HG03039 (cell line): ENCODE results near the gene LONRF3.

Experiments
- ATAC-seq: cut with Tn5 transposase; IDR thresholded peaks from one replicate; pipeline ENCODE4 v1.9.1; 2021; ENCODE audit warnings: mild to moderate bottlenecking, moderate library complexity; ENCODE audit not compliant: unreplicated experiment

LONRF3 gene

DNA sequence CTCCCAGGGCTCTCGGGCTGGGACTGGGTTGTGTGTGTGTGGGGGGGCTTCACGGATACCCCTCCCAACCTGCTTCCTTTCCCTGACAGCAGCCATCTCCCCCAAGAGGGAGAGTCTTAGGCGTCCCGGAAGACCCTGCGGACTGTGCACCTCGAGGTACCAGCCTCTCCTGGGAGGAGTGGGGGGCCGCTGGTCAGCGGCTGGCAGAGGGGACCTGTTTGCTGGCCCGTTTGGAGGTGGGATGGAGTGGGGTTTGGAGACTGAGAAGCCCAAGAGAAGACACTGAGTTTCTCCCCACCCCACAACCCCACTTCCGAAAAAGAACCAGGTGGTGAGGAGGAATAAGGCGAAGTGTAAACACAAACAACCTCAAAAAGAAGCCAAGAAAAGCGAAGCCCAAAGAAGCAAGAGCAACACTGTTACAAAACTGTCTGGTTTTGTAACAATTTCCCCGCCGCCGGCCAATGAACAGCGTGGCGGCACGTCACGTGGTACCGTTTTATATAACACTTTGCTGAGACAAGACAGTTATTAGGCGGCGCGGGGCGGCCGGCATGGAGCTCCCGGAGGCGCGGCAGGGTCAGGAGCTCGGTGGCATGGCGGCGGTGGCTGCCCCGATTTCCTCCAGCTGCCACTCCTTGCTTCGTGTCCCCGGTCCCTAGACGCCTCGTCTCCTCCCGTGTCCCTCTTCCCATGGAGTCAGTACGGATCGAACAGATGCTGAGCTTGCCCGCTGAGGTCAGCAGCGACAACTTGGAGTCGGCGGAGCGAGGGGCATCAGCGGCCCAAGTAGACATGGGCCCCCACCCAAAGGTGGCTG is at the start of gene LONRF3:
Gene LONRF3, plus strand, starts transcription at position 531 of the 820 bp plus-strand sequence. Its CDS starts 163 bp downstream, at position 694.
- no peak for ATAC-seq

DNA sequence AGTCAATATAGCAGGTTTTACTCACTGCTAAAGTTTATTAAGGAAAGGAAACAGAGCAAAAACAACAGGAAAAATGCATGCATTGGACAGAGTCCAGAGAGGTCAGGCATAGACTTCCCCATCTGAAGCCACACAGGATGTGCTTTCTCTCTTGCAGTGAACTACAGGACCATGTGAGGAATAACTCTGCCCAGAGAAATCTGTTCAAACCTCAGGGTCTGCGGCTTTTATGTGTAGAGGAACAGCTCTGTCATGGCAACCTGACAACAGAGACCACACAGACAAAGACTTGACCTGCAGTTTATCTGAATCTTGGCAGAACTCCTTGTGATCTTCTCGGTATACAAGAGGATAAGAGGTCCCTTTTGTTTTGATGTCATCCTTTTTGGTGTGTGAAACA is 46.3 kb upstream of the LONRF3 start:
- ATAC-seq, result no peak

DNA sequence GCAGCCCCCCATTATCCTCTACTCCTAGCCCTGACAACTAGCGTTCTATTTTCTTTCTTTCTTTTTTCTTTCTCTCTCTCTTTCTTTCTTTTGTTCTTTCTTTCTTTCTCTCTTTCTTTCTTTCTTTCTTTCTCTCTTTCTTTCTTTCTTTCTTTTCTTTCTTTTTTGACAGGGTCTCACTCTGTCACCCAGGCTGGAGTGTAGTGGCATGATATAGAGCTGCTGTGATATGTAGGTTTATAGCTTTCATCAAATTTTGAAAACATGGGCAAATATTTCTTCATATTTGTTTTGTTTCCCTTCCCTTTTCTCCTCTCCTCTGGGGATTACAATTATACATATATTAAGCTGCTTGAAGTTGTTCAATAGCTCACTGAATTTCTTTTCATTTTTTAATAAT is 39.1 kb upstream of the LONRF3 start:
- no peak for ATAC-seq

DNA sequence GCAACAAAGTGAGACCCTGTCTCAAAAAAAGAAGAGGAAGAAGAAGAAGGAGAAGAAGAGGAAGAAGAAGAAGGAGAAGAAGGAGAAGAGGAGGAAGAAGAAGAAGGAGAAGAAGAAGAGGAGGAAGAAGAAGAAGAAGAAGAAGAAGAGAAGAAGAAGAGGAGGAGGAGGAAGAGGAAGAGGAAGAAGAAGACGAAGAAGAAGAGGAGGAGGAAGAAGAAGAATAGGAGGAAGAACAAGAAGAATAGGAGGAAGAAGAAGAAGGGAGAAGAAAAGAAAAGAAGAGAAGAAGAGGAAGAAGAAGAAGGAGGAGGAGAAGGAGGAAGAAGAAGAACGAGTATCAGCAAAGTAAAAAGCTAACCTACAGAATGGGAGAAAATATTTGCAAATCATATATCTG is 33.3 kb upstream of the LONRF3 start:
- ATAC-seq, result no peak

DNA sequence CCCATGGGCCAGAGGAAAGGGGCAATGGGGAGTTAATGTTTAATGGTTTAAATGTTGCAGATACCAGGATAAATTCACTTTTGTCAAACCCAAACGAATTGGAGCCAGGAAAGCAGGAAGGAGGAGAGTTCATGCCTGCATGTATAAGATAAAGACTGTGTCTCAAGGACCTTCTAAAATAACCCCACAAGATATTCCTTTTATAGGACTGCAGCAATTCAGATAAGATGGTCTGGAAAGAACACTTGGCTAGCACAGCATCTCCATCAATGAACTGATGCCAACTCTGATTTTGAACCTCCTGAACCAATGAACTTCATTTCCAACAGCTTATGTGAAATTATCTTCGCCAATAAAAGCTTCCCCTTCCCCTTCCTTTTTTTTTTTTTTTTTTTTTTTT is 31.3 kb upstream of the LONRF3 start:
- no peak for ATAC-seq

DNA sequence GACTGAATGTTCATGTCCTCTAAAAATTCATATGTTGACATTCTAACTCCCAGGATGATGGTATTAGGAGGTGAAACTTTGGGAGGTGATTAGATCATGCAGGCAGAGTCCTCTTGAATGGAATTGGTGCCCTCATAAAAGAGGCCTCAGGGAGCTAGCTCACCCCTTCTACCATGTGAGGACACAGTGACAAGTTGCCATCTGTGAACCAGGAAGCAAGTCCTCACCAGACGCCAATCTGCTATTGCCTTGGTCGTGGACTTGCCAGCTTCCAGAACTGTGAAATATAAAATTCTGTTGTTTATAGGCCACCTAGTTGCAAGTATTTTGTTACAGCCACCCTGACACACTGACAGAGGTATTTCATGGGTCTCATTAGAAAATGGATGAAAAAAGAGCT is 28.5 kb upstream of the LONRF3 start:
- no peak for ATAC-seq

DNA sequence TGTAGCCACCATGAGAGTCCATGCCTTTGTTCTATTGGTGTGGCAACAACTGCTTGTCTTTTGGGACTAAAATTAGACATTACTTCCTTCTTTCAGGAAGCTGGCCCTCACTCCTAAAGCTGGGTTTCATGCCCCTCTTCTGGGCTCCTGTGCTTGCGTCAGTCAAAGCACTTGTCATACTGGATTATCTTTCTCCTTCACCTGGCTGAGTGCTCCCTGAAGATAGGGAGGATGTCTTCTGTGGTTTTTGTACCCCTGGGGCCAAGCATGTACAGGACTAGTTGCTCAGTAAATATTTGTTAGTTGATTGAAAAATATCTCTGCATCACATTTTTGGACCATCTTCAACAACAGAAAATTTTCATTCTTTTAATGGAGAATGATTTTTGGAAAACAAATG is 26.1 kb upstream of the LONRF3 start:
- no peak for ATAC-seq

DNA sequence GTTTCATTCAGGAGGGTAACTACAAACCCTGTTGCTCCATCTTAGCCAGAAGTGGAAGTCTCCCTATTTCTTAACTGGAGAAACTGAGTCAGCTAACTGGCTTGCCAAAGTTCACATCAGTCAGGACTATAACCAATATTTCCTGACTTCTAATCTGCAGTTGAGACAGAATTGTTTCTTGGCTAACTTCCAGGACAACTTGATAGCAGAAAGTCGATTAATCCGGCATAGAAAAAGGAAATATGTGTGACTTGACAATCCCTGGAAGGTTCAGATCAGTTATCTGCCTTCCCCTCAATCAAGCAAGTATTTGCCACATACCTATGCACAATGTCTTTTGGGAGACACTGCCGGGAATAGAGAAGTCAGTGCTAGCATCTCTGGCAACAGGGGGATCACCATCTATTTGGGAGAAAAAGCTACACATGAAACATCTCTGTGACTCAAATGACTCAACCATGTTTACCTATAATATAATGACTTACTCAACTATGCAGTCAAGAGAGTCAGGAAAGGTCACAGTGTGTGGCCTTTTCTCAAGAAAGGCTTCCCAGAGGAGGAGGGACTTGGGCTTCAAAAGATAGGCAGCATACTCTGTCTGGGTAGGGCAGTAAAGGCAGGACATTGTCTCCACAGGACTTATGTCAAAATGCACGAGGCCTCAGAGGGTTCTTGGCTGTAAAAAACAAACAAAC is 12.4 kb upstream of the LONRF3 start:
- no peak for ATAC-seq

DNA sequence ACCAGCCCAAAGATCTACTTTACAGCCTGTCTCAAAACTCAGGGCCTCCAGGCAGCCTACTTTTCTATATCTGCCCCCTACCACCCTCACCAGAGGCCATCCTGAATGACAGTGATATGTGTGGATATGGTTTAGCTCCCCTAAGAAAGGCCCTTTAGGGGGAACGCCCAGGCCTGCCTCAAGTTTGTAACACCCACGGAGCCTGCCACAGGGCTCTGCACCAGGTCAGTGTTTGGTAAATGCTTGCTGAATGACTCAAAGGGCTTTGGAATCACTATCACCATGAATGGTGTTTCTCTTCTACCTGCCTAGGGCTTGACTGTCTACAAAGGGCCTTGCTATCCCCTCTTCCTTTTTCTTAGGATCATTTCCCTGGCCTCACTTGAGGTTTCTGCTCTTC is 11.3 kb upstream of the LONRF3 start:
- no peak for ATAC-seq

DNA sequence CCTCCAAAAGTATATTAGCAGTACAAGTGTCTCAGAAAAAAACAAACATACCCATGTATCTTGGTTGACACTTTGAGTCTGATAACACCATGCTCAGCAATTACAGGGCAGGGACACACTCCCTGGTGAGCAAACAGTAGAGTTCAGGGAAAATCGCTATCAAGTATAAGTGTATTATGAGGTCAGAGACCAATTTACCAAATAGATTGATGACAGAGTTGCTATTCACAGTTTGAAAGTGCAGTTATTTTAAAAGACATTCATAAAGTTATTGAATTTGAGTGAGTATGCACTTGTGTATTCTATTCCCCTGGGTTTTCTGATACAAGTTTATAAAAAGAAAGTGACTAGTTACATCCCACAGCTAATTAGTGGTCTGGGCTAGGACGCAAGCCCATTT is 10.2 kb upstream of the LONRF3 start:
- ATAC-seq, result no peak

DNA sequence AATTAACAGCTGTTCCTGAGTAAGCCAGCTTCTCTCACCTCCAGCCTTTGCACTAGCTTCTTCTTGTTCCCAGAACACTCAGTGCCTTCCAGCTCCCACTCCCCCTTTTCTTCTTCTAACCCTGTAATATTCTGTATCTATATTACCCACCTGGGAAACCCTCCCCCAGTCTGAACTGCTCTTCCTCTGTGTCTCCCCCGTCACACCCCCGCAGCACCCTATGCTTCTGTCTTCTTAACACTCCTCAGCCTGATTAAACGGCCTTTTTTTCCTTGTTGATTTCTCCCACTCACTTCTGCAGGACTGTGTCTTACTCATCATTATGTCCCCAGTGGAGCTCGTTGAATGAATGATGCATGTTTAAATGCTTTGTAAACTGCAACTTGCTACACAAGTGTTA is 9.0 kb upstream of the LONRF3 start:
- ATAC-seq, result no peak

DNA sequence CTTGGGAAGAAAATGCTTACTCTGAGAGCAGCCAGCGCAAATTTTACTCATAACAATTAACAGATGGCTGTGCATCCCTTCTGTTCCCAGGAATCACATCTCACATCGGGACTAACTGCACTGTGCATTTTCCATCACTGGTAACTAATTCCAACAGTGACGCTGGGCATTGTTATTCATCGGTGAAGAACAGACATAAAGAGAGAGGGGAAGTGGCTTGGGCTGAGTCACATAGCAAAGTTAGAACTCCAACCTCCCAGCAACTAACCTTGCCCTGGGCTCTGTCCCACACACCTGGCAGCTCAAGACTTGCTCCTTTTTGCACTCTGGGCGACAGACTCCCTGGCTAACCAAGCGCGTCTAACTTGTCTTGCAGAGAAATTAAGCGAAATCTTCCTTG is 6.4 kb upstream of the LONRF3 start:
- ATAC-seq, result no peak

DNA sequence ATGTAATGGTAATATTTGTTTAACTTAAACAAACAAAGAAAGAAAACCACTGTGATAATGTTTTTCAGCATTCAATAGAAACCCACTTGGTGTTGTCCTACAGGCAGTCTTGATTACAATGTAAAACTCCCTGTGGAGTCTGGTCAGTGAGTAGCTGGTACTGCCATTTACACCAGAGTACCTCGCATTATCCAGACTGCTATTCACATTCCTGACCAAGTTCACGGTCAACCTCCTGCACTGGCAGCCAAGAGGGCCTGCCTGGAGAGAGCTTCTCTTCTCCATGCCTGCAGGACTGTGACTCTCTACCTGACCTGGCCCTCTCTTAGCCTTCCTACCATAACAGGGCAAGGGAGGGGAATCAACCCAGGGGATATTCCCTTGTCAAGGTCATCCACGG is 2.9 kb upstream of the LONRF3 start:
- ATAC-seq, result no peak

DNA sequence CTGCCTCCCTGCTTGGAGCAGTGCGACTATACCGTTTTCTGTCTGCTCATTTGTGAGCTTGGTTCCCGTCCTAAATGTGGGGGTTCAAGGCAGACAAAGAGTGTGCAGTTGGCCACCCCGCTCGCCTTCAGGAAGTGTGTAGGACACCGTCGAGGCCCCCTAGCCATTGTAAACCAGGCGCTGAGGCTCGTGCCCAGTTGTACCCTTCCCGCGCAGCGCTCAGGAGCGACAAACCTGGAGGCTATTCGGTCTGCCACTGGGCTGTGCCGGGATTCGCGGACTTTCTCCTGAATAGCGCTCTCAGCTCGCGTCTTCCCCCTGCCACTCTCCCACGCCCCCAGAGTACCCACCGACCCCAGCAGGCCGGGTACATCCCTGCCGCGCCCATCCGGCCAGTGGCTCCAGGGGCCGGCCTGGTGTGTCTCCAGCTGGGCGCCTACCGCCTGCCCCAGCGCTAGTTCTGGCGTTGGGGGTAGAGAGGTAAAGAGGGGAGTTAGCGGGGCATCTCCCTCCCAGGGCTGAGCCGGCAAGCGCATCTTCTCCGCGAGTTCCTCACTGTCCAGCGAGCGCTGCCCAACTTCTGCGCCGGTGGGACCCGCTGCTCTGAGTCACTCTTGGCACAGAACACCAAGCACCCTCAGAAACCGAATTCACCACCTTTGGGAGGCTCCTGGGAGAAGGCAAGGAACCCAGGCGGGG is 880 bp upstream of the LONRF3 start:
- ATAC-seq, result no peak

DNA sequence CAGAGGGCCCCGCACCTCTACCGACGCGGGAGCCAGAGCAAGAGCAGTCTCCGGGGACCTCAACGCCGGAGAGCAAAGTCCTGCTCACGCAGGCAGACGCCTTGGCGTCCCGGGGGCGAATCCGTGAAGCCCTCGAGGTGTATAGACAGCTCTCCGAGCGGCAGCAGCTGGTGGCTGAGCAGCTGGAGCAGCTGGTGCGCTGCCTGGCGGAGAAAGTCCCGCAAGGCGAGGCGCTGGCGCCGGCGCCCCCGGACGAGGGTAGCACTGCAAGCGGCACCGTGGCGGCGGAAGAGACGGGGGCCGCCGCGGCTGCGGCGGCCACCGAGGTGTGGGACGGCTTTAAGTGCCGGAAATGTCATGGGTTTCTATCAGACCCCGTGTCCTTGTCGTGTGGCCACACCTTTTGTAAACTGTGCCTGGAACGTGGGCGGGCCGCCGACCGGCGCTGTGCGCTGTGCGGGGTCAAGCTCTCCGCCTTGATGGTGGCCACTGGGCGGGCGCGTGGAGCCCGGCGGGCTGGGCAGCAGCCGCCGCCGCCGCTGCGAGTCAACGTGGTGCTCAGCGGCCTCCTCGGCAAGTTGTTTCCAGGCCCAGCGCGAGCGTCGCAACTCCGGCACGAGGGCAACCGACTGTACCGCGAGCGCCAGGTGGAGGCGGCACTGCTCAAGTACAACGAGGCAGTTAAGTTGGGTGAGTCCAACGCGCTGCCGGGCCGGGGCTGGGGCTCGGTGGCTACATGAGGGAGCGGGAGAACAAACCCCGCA is 672 bp downstream of the LONRF3 start:
- no peak for ATAC-seq

DNA sequence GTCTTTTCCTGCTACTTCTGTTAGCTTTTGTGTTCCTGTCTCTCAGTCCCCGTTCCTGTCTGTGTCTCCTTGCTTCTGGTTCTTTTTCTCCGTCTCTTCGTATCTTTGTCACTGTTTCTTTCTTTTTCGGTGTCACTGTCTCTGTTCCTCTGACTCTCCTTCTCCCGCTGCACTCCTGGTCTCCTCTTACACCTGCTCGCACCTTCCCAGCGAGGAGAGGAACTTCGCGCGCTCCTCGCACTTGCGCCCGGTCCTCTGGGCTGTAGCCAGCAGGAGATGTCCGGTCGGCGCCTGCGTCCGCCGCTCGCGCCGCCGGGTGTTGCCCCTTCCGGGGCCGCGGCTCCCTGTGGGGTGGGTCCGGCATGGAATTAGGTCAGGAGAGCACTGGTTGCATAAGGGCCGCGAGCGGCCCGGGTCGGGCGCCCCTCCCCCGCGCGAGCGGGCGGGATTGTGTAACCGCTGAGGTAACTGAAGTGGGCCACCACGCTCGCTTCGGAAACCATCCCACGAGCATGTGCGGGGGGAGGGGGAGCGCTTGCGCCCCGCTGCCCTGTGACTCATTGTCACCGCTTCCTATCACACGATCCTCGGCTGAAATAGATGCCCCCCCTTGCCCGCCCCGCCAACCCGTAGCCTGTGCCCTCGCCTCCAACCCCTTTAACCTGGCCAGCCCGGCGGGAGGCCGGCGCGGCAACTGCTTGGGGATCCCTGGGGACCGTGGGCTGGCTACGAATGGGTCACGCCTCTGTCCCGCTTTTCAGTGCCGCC is 1.6 kb downstream of the LONRF3 start:
- no peak for ATAC-seq

DNA sequence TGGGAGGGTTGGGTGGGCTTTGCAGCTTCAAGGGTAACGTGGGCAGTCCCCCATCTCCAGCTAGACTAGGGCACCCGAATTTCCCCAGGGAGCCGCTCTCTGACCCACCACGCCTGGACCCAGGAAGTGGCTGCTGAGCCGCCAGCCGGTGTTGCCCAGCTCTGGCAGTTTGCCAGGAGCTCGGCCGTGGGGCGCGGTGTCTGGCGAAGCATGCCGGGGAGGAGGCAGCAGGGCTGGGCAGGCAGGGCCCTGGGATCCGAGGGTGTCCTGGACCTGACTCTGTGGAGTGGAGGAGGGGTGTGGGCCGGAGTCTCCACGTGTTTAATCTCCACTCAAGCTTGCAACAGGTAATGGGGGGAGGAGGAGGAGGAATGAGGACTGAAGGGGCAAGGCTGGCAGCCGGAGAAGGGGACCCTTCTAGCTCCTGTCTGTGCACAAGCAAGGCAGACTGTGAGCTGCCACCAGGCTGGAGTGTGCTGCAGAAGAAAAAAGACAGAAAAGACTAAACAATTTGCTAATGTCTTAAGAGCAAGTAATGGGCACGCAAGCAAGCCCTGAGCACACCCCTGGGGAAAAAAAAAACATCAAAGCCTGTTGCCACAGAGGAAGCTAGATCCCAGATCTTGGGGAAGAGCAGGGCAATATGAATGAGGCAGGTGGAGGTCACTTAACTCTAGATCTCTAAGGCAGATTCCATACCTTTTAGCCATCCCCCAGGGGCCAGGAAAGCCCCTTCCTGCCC is 2.4 kb downstream of the LONRF3 start:
- no peak for ATAC-seq

DNA sequence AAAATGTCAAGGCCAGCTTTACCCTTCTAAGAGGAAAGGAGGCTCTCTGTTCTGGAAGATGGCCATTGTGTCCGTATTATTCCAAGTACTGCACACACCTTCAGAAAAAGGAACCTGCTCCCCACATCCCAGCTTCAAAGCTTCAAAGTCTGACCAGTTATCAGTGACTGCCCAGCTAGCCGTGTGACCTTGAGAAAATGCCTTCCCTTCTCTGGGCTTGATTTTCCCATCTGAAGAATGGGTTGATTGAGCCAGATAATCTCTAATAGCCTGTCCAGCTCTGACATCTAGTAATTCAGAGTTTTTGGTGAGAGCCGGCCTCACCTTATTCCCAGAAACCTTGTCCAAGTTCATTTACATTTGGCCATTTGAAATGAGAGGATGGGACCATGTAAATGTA is 3.0 kb downstream of the LONRF3 start:
- no peak for ATAC-seq

DNA sequence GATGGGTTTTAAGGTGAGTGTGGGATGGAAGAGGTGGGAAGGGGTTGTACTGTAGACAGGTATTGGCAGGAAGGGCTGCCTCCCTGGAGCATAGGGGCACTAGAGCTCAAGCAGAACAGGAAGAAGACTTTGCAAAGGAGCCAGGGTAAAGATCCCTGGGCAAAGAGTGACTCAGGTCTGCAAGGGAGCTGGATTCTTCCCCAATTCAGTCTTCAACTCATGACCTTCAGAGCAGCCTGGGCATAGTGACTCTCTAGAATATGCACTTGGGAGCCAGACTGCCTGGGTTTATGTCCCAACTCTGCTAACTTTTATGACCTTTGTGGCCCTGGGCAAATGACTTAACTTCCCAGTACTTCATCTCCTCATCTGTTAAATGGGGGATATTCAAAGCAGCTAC is 4.0 kb downstream of the LONRF3 start:
- ATAC-seq, result no peak

DNA sequence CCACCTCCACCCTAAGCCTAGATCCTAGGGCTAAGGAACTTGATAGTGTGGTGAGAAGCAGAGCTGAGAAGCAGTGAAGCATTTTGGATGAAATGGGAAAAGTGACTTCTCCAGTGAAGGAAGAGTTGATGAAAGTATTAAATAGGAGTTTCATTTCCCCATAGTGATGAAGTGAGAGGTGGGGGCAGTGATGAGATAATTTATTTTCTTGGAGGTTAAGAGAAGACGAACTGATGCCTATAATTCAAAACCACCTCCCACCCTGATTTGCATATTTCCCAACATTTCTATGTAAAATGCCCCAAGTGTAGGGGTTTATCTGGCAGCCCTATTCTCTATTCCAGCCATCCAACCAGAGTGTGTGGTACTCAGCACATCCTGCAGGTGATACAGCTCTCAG is 6.3 kb downstream of the LONRF3 start:
- no peak for ATAC-seq
